ENCODE results near the gene ARHGEF37. TPM values are rescaled to one million over a fixed set of nuclear protein-coding genes. Genes with fewer than 3 reads are reported as not detected.

Gene ARHGEF37
- total and polyA plus RNA-seq, 8 donors = 4.2 to 7.3 (median 5.2) TPM

GRCh38 chr5:149581931-149582768 lies 852 bp downstream of the ARHGEF37 start:
- intact Hi-C loops (cut with DNase I) = no loop called here
- peak overlapping the region; percentile 38 to 40 for H3K4me3 ChIP-seq
- peak; percentile 42 for ATAC-seq

GRCh38 chr5:149583394-149583793 lies 2.1 kb downstream of the ARHGEF37 start:
- no peak overlapping the region for H3K4me3 ChIP-seq
- H3K27ac ChIP-seq = peak overlapping the region; percentile 20 to 61
- intact Hi-C loops (cut with DNase I) = no loop called here
- peaks cover 14 to 18% of the 10 kb centered on the region in 2 donors for H3K4me1 ChIP-seq
- TF ChIP-seq, protein P1, sequence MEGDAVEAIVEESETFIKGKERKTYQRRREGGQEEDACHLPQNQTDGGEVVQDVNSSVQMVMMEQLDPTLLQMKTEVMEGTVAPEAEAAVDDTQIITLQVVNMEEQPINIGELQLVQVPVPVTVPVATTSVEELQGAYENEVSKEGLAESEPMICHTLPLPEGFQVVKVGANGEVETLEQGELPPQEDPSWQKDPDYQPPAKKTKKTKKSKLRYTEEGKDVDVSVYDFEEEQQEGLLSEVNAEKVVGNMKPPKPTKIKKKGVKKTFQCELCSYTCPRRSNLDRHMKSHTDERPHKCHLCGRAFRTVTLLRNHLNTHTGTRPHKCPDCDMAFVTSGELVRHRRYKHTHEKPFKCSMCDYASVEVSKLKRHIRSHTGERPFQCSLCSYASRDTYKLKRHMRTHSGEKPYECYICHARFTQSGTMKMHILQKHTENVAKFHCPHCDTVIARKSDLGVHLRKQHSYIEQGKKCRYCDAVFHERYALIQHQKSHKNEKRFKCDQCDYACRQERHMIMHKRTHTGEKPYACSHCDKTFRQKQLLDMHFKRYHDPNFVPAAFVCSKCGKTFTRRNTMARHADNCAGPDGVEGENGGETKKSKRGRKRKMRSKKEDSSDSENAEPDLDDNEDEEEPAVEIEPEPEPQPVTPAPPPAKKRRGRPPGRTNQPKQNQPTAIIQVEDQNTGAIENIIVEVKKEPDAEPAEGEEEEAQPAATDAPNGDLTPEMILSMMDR (IDR thresholded peaks at IDR 0.05) = no peak
- ATAC-seq = peak; percentile 31
- peaks cover 0 to 19% of the 10 kb centered on the region in 2 donors for H3K27me3 ChIP-seq
- H3K9me3 ChIP-seq = no peaks in the 10 kb centered on the region
- DNase-seq = no peak
- H3K36me3 ChIP-seq = no peaks in the 10 kb centered on the region

More at GRCh38 chr5:149581931-149582768, 852 bp downstream of the ARHGEF37 start:
- TF ChIP-seq, protein P1 (IDR thresholded peaks at IDR 0.05) = no peak
- Histone ChIP-seq H3K9me3 (no peaks in the 10 kb centered on the region), H3K27ac (peak overlapping the region; percentile 68 to 80), H3K36me3 (no peaks in the 10 kb centered on the region), H3K27me3 (peaks cover 0 to 19% of the 10 kb centered on the region in 2 donors), H3K4me1 (peaks cover 14 to 16% of the 10 kb centered on the region in 2 donors)
- no peak for DNase-seq

DNA sequence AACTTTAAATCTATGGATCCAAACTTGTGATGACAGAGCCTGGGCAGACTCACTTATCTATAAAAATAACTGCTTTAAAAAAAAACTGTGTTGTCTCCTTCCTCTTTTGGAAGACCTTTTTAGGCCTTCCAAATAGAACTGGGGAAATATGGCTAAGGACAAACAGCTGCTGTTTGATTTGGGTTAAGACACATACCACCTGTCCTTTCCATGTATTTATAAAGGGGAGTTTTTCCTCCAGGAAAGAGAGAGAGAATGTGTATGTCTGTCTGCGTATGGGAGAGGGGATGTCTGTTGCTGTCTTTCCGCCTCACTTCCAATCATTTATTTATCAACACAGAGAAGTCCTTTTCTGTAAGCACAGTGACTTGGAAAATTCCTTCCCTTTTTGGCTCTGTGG lies 2.8 kb downstream of the ARHGEF37 start:
- H3K36me3 ChIP-seq = no peaks in the 10 kb centered on the region
- TF ChIP-seq, protein P1 (IDR thresholded peaks at IDR 0.05) = no peak
- H3K9me3 ChIP-seq = no peaks in the 10 kb centered on the region
- H3K4me3 ChIP-seq = no peak overlapping the region
- intact Hi-C loops (cut with DNase I) = no loop called here
- H3K4me1 ChIP-seq = peaks cover 14 to 18% of the 10 kb centered on the region in 2 donors
- ATAC-seq (no peak), DNase-seq (peak in 1 of 4 donors; percentile 30)
- peaks cover 0 to 19% of the 10 kb centered on the region in 2 donors for H3K27me3 ChIP-seq
- peak overlapping the region; percentile 20 to 61 for H3K27ac ChIP-seq

- peaks cover 9 to 14% of the 10 kb centered on the region in 2 donors for H3K4me1 ChIP-seq
- peaks cover 0 to 15% of the 10 kb centered on the region in 2 donors for H3K27me3 ChIP-seq
- no peak for ATAC-seq
- no peak for DNase-seq
- H3K27ac ChIP-seq = no peak overlapping the region
- H3K36me3 ChIP-seq = no peaks in the 10 kb centered on the region
- TF ChIP-seq, protein P1 (IDR thresholded peaks at IDR 0.05) = no peak
- no peak overlapping the region for H3K4me3 ChIP-seq
- no peaks in the 10 kb centered on the region for H3K9me3 ChIP-seq
- intact Hi-C loops (cut with DNase I) = no loop called here
Measured at GRCh38 chr5:149585910-149586309, 4.6 kb downstream of the ARHGEF37 start.

- intact Hi-C loops (cut with DNase I) = no loop called here
- peaks cover 0 to 6% of the 10 kb centered on the region in 2 donors for H3K27me3 ChIP-seq
- H3K9me3 ChIP-seq = no peaks in the 10 kb centered on the region
- H3K4me1 ChIP-seq = peaks cover 5 to 13% of the 10 kb centered on the region in 2 donors
- TF ChIP-seq, protein P1 (IDR thresholded peaks at IDR 0.05) = no peak
- no peak overlapping the region for H3K4me3 ChIP-seq
- no peak overlapping the region for H3K27ac ChIP-seq
- no peaks in the 10 kb centered on the region for H3K36me3 ChIP-seq
- no peak for ATAC-seq
- DNase-seq = no peak
Measured at GRCh38 chr5:149586708-149587318, 5.5 kb downstream of the ARHGEF37 start.
